HG03159 (cell line): ENCODE data around the gene LIMS2.

ENCODE experiments used
- ATAC-seq: cut with Tn5 transposase; IDR thresholded peaks from one replicate; pipeline ENCODE4 v1.9.1; 2021; ENCODE audit warnings: mild to moderate bottlenecking, moderate library complexity; ENCODE audit not compliant: unreplicated experiment

Gene LIMS2

DNA sequence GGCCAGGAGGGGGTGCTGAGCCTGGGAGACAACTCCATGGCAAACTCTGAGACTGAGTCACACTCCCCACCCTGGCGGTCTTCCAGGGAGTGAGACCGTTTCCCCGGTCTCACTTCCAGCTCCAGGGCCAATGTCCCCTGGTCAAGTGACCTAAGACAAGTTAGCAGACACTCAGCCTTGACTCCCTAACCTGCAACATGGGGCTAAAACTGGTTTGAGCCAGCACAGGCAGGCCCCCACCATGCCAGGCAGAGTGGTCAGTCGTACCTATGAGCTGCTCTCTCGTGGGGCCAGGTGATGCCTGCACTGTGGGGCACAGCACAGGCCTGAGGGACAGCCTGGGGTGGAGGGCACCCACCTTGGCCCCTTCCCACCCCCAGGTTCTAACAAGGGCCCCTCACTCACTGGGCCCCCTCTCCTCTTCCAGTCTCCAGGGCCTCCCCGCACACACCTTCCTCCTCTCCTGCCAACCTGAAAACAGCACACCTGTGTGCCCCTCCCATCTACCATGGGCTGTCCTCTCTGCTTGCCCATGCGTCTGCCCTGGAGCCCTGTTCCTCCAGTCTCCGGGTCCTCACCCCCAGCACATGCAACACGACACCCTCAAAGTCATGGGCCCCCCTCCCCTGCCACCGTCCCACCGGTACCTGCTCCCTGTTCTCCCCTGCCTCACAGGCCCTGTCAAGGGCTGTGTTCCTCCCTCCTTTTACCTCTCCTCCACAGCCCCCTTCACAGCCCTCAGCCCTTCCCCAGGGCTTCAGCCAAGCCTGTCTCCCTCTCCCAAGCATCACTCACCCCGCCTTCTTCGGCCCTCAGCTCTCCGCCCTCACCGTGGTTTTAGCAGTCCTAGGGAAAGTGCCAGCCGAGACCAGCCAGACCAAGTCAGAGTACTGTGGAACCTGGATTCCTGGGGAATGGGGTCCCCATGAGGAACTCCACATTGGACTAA, 27.8 kb downstream of the LIMS2 start:
- no peak for ATAC-seq

- ATAC-seq, result no peak
These were observed 28.7 kb downstream of the LIMS2 start for GRCh38 chr2:127646487-127647241.

DNA sequence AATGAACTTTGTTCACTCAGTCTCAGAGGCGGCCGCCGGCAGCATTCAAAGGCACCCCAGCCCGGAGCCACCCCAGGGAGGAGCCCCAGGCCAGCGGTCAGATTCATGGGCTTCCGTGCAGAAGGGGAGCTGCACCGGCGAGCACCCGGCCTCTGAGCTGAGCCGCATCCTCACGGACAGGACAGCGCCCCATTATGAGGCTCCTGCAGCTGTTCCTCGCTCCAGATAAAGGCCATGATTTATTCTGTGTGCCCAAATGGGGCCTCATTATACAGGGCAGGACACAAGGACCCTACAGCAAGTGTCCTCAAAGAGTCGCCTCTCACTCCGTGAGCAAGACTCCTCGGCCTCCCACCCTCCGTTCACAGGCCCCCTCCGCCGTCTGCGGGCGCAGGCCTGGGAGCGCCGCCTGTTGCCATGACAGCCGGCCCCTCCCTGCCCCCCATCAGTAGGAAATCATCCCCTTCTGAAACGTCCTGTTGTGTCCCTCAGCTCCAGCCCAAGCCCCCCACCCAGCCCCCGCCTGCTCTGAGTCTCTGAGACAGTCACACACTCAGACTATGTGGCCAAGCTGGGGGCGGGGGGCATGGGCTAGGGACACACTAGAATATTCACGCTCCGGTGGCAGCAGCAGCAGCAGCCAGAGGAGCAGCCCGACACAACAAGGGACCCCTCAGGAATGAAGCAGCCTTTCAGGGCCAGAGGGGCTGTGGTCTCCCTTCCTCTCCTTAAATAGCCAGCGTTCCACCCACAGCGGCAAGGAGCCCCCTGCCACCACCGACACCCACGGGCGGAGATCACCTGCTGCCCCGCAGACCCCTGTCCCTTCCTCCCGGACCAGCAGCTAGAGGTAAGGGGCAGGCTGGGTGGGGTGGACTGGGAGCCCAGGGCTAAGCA, 29.7 kb downstream of the LIMS2 start, which contains the start of gene GPR17:
GPR17 (plus strand) TSS at position 759 of the 897 bp plus-strand sequence. CDS start 4,583 bp downstream, outside the sequence.
- no peak for ATAC-seq

DNA sequence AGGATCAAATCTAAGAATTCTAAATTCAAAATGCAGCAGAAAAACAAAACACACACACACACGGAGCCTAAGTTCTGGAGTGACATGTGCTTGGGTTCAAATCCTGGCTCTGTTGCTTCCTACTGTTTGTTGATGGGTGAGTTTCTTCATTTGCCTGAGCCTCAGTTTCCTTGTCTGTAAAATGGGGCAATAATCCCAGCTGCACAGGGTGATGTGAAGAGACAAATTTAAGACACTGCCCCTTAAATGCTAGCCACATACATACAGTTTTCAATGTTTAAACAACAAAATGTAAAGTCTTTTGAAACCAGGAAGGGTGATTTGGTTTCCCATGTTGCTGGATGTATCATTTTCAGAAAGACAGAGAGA, 30.3 kb downstream of the LIMS2 start:
- ATAC-seq, result no peak

- no peak for ATAC-seq
These were observed 31.0 kb downstream of the LIMS2 start for GRCh38 chr2:127644066-127645025.

DNA sequence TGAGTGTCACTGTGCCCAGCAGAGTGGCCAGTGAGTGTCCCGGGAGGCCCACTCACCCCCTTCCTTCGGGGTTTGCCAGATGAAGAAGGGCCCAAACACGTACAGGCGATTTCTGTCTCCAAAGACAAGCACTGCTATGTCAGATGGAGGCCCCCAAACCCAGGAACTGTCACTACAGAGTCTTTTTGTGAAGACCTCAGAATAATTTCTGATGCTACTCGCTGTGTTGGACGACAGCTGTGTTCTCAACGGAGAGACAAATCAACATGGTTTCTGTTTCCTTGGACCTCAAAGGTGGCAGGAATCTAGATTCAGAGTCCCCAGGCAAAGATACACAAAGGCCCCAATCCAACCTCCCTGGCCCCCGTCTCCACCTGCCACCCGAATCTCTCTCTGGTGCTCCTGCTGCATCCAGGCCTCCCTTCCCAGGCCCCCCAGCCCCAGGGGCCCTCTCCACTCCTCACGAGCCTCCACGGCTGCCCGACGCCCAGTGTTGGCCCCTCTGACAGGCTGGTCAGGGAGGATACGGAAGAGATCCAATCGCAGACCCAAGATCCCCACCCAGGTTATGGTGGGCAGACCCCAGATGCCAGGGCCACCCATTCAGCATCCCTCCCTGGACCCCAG, 31.8 kb downstream of the LIMS2 start:
- ATAC-seq, result no peak

- no peak for ATAC-seq
These were observed 32.5 kb downstream of the LIMS2 start for GRCh38 chr2:127642706-127643438.

DNA sequence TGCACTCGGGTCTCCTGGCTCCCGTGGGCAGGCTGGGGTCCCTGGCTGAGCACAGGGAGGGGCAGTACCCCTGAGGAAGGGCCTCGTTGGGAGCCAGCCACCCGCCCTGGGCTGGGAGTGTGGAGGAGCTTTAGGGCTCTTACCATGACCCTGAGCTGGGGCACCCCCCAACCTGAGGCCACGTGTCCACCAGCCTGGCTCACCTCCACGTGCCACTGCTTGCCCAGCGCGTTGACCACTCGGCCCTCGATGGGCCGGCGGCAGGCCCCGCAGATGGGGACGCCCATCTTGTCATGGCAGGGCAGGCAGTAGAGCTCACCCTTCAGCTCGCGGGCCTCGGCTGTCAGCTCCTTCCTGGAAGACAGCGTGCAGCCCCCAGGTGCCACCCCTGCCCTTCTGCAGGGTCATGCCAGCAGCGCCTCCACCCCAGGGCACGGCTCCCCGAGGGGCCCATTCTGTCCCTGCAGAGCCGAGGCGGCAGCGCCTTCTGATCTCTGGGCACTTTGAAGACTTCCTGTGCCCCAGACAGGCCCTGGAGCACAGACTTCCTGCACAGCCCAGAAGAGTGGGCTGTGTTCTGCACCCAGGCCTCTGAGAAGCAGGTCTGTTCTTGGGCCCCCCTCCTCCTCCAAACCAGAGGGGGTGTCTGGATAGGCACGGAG, 33.4 kb downstream of the LIMS2 start:
- ATAC-seq, result no peak

DNA sequence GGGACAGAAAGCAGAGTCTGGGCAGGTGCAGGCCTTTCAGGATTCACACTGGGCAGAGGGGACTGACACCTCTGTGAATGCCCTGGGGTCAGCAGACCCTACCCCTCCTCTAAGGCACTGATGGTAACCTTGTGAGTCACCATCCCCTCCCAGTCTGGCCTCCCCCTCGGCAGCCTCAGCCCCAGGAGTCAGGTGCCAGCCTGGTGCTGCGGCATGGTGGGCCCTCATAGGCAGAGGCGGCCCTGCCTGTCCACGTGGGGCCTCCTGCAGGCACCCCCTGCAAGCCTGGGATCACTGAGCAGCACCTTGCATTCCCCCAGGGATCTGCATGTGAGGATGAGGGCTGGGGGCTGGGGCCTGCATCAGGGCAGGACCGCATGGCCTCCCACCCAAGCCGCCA, 34.2 kb downstream of the LIMS2 start:
- ATAC-seq, result no peak

GRCh38 chr2:127640082-127641072, 35.0 kb downstream of the LIMS2 start:
- ATAC-seq, result no peak

GRCh38 chr2:127639111-127639474, 36.2 kb downstream of the LIMS2 start:
- ATAC-seq, result no peak

DNA sequence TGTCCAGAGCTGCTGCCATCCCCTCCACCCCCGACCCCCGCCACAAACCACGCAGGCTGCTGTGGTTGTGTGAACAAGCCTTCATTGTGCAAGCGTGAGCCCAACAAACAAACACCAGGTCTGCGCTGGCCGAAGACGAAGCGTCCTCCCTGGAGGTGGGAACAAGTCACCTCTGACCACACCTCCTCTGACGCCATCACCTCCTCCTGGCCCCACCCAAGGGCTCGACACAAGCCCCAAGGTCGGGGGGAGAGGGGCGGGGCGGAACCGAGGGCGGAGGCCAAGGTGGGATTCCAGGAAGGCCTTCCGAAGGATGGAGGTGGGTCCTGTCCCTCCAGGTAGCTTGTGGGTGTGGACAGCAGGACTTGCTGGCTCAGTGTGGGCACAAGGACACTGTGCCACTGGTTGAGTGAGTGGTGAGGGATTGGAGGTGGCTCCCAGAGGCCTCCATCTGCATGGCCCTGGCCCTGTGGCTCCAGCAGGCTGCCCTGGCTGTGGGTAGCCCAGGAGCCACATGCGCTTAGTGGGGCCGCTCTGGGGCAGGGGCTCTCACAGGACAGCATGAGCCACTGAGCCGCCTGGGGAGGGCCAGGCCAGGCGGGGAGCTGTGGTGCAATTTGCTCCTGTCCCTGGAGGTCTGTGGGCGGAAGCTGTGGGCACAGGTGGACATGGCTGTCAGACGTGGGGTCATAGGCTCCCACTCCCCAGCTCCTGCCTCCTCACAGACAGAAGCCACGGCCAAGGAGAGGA, 36.8 kb downstream of the LIMS2 start:
- no peak for ATAC-seq

GRCh38 chr2:127637725-127638252, 37.5 kb downstream of the LIMS2 start:
- no peak for ATAC-seq

DNA sequence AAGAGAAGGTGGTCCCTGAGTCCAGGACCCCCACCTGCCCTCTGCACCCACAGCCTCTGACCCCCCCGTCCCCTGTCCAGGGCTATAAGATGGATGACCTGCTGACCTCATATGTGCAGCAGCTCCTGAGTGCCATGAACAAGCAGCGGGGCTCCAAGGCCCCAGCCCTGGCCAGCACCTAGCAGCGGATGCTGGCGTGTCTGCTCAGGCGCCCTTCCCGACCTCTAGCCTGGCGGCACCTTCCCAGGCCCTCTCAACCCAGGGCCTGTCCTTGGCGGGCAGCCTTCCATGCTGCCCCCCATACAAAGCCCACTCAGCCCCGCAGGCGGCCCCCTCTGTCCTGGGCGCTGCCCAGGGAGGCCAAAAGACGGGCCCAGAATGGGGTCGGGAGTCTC, 38.1 kb downstream of the LIMS2 start:
- ATAC-seq, result no peak

- ATAC-seq, result no peak
These were observed 38.8 kb downstream of the LIMS2 start for GRCh38 chr2:127636248-127637235.
